Parathyroid adenoma (tissue), 2 donors: ENCODE results near the gene MDFI.

Experiments used
- H2AFZ ChIP-seq: fragments of 300-600 bp; sonication (generic); one replicate; pipeline ENCODE4 v1.7.0; 2017; ENCODE audit warnings: antibody characterized with exemption, mild to moderate bottlenecking
- H3K27ac ChIP-seq: fragments of 300-600 bp; sonication (generic); one replicate; pipeline ENCODE4 v1.7.0; 2017
- H3K27me3 ChIP-seq: fragments of 300-600 bp; sonication (generic); one replicate; pipeline ENCODE4 v1.7.0; 2017; ENCODE audit warnings: low read length; ENCODE audit not compliant: control insufficient read depth, insufficient read depth
- H3K36me3 ChIP-seq: fragments of 300-600 bp; sonication (generic); one replicate; pipeline ENCODE4 v1.7.0; 2017; ENCODE audit warnings: low read length; ENCODE audit not compliant: control insufficient read depth, insufficient read depth
- H3K4me1 ChIP-seq: fragments of 300-600 bp; sonication (generic); one replicate; pipeline ENCODE4 v1.7.0; 2017; ENCODE audit warnings: control low read depth
- H3K4me2 ChIP-seq: fragments of 300-600 bp; sonication (generic); one replicate; pipeline ENCODE4 v1.7.0; 2017; ENCODE audit warnings: low read length
- H3K4me3 ChIP-seq: fragments of 300-600 bp; sonication (generic); one replicate; pipeline ENCODE4 v1.7.0; 2017; ENCODE audit warnings: low read depth, low read length
- H3K79me2 ChIP-seq: fragments of 300-600 bp; sonication (generic); one replicate; pipeline ENCODE4 v1.7.0; 2017; ENCODE audit warnings: control low read depth
- H3K9ac ChIP-seq: fragments of 300-600 bp; sonication (generic); one replicate; pipeline ENCODE4 v1.7.0; 2017; ENCODE audit warnings: mild to moderate bottlenecking
- H3K9me3 ChIP-seq: fragments of 300-600 bp; sonication (generic); one replicate; pipeline ENCODE4 v1.7.0; 2017; ENCODE audit warnings: low read length; ENCODE audit not compliant: control insufficient read depth
- TF ChIP-seq, protein P1 (sequence below): fragments of 300-600 bp; sonication (generic); IDR thresholded peaks from one replicate; pipeline ENCODE4 v1.7.0; 2017; ENCODE audit warnings: antibody characterized with exemption, mild to moderate bottlenecking
- donor health status: primary hyperparathyroidism.

Gene MDFI

DNA sequence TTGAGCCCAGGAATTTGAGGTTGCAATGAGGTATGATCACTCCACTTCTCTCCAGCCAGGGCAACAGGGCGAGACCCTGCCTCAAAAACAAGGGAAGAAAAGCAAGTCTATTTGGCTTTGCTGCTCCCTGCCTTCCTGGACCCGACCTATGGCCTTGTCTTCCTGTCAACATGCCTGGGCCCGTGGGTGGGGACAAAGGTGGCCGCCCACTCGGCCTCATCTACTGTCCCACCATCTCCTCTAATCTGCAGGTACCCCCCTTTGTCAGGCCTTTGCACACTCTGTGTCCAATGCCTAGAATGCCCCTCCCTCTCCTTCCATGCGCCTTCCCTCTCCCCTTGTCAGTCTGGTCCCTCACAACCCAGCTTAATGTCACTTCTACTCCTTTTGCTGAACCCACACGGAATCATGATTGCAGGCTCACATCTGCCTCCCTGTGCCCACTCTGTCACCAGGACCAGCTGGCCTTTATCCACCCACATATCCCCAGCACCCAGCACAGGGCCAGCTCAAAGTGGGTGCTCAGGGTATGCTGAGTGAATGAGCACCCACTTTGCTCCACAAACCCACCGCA lies 40.3 kb downstream of the MDFI start:
- TF ChIP-seq, protein P1, sequence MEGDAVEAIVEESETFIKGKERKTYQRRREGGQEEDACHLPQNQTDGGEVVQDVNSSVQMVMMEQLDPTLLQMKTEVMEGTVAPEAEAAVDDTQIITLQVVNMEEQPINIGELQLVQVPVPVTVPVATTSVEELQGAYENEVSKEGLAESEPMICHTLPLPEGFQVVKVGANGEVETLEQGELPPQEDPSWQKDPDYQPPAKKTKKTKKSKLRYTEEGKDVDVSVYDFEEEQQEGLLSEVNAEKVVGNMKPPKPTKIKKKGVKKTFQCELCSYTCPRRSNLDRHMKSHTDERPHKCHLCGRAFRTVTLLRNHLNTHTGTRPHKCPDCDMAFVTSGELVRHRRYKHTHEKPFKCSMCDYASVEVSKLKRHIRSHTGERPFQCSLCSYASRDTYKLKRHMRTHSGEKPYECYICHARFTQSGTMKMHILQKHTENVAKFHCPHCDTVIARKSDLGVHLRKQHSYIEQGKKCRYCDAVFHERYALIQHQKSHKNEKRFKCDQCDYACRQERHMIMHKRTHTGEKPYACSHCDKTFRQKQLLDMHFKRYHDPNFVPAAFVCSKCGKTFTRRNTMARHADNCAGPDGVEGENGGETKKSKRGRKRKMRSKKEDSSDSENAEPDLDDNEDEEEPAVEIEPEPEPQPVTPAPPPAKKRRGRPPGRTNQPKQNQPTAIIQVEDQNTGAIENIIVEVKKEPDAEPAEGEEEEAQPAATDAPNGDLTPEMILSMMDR, result no peak
- H3K4me2 ChIP-seq, result no peak overlapping the region
- no peak overlapping the region for H3K27ac ChIP-seq
- H3K4me1 ChIP-seq, result peaks cover 14% of the 10 kb centered on the region
- no peak overlapping the region for H3K4me3 ChIP-seq
- H2AFZ ChIP-seq, result no peak overlapping the region
- H3K9ac ChIP-seq, result no peak overlapping the region
- H3K36me3 ChIP-seq, result no peaks in the 10 kb centered on the region
- no peaks in the 10 kb centered on the region for H3K79me2 ChIP-seq
- H3K9me3 ChIP-seq, result no peaks in the 10 kb centered on the region
- no peaks in the 10 kb centered on the region for H3K27me3 ChIP-seq

DNA sequence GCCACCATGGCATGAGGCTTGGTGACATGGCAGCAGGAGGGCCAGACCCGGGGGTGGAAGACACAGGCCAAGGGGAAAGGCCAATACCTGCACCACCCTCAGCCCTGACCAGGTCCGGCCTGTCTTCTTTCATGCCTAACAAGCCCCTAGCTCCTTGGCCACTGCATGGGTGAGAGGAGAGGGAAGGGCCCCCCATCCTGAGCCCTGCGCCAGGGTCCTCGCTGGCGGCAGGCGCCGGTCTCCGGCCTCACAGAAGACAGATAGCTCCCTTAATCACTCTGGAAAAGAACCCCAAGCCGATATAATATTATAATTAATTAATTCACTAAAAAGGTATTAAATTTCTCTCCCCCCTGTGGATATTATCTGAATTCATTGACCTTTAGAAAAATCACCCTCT lies 41.4 kb downstream of the MDFI start:
- H3K27ac ChIP-seq, result no peak overlapping the region
- no peaks in the 10 kb centered on the region for H3K9me3 ChIP-seq
- no peak overlapping the region for H3K4me2 ChIP-seq
- no peak overlapping the region for H3K9ac ChIP-seq
- H3K27me3 ChIP-seq, result no peaks in the 10 kb centered on the region
- no peaks in the 10 kb centered on the region for H3K79me2 ChIP-seq
- no peaks in the 10 kb centered on the region for H3K36me3 ChIP-seq
- TF ChIP-seq, protein P1, result no peak
- no peak overlapping the region for H3K4me3 ChIP-seq
- no peak overlapping the region for H2AFZ ChIP-seq
- H3K4me1 ChIP-seq, result peaks cover 14% of the 10 kb centered on the region

DNA sequence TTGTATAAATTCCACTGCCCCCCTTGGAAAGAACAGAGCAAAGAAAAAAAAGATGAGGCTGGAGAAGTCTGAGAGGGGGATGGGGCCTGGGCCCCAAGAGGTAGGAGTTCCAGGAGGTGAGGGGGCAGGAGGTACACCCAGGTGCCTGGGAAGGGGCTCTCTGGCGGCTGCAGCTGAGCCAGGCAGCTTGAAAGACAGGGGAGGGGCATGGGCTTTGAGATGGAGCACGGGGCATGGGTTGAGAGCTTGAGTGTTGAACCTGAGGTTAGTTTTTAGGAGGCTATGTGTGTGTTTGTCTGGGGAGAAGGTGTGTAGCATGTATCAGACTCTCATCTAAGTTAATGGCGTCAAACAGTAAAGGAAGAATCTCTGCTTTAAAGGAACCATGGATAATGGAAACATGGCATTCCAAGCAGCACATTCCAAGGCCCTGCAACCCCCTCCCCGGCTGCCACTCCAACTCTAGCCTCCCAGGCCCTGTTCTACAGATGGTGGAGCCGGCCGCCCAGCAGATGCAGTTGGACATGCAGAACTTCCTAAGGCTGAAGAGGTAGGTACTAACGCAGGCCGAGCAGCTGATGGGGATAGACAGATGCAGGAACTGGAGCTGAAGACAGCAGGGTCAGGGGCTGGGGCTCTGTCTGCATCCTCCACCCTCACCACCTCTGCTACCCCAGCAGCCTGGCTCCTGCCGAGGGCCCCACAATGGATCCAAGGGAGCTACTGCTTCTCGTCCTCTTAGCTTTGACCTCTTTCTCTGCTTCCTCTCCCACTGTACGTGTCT lies 42.1 kb downstream of the MDFI start:
- TF ChIP-seq, protein P1, result no peak
- Histone ChIP-seq H3K9me3 (no peaks in the 10 kb centered on the region), H3K4me2 (no peak overlapping the region), H3K36me3 (no peaks in the 10 kb centered on the region), H3K4me1 (peaks cover 14% of the 10 kb centered on the region), H3K79me2 (no peaks in the 10 kb centered on the region), H3K4me3 (no peak overlapping the region), H3K27me3 (no peaks in the 10 kb centered on the region), H2AFZ (no peak overlapping the region), H3K9ac (no peak overlapping the region), H3K27ac (no peak overlapping the region)

DNA sequence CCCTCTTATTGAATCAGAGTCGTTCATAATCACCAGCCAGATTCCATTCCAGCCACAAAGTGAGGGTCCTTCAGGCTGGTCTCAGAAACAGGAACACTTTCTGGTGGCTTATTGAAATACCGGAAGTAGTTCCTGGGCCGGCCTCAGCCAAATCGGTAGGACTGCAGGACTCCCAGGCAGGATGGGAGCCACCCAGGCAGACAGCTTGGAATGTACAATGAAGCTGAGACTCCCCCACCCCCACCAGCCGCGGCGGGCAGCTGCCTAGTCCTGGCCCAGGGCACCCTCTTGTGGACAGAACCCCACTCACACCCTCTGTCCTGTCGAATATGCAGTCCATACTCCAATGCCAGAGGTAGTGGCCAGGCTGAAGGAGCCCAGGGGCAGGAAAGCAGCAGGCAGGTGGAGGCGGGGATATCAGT lies 43.8 kb downstream of the MDFI start:
- no peak overlapping the region for H3K4me3 ChIP-seq

More for the DNA sequence above, 43.8 kb downstream of the MDFI start:
- TF ChIP-seq, protein P1, result peak; percentile 85
- Histone ChIP-seq H3K36me3 (no peaks in the 10 kb centered on the region), H3K27ac (peak overlapping the region; percentile 11), H3K9ac (no peak overlapping the region), H3K4me1 (peaks cover 14% of the 10 kb centered on the region), H3K9me3 (no peaks in the 10 kb centered on the region), H3K4me2 (no peak overlapping the region), H3K79me2 (no peaks in the 10 kb centered on the region), H2AFZ (peak overlapping the region; percentile 76), H3K27me3 (no peaks in the 10 kb centered on the region)
